Smooth muscle cell (in vitro differentiated cells): Measurements from ENCODE around the gene CHD3. TPM values are rescaled to one million over a fixed set of nuclear protein-coding genes. Genes with fewer than 3 reads are reported as not detected.

Source experiments
- DNase-seq: peaks from one replicate; lab custom pipeline; 2025; ENCODE audit not compliant: unreplicated experiment; lab: John Stamatoyannopoulos, UW
- H2AFZ ChIP-seq: fragments of 200-600 bp; sonication (generic); 2 replicates; pipeline ENCODE4 v1.6.0; 2016; ENCODE audit warnings: antibody characterized with exemption, low read depth, mild to moderate bottlenecking
- H3F3A ChIP-seq: fragments of 200-600 bp; sonication (generic); 2 replicates; pipeline ENCODE4 v1.6.0; 2017; ENCODE audit warnings: antibody characterized with exemption, low read depth
- H3K27ac ChIP-seq: fragments of 200-600 bp; sonication (generic); 2 replicates; pipeline ENCODE4 v1.5.1; 2016; ENCODE audit warnings: low read depth, mild to moderate bottlenecking
- H3K27me3 ChIP-seq: fragments of 200-600 bp; sonication (generic); 2 replicates; pipeline ENCODE4 v1.6.1; 2016; ENCODE audit warnings: low read depth, mild to moderate bottlenecking
- H3K36me3 ChIP-seq: fragments of 200-600 bp; sonication (generic); 2 replicates; pipeline ENCODE4 v1.5.1; 2016; ENCODE audit warnings: low read depth
- H3K4me1 ChIP-seq: fragments of 200-600 bp; sonication (generic); 2 replicates; pipeline ENCODE4 v1.5.1; 2016; ENCODE audit warnings: low read depth
- H3K4me2 ChIP-seq: fragments of 200-600 bp; sonication (generic); 2 replicates; pipeline ENCODE4 v1.6.0; 2016; ENCODE audit warnings: mild to moderate bottlenecking
- H3K4me3 ChIP-seq: fragments of 200-600 bp; sonication (generic); 2 replicates; pipeline ENCODE4 v1.5.1; 2016; ENCODE audit warnings: mild to moderate bottlenecking
- H3K79me2 ChIP-seq: fragments of 200-600 bp; sonication (generic); 2 replicates; pipeline ENCODE4 v1.6.0; 2016; ENCODE audit warnings: low read depth, mild to moderate bottlenecking
- H3K9ac ChIP-seq: fragments of 200-600 bp; sonication (generic); 2 replicates; pipeline ENCODE4 v1.6.0; 2016; ENCODE audit warnings: low read depth
- H3K9me3 ChIP-seq: fragments of 200-600 bp; sonication (generic); replicated peaks from 2 replicates; pipeline ENCODE4 v1.5.1; 2016; ENCODE audit warnings: low read depth
- H4K20me1 ChIP-seq: fragments of 200-600 bp; sonication (generic); 2 replicates; pipeline ENCODE4 v1.6.0; 2016; ENCODE audit warnings: low read depth
- CTCF ChIP-seq: fragments of 200-600 bp; sonication (generic); IDR thresholded peaks from 2 replicates; pipeline ENCODE4 v1.5.1; 2017; ENCODE audit warnings: borderline replicate concordance, mild to moderate bottlenecking, antibody characterized with exemption; ENCODE audit not compliant: insufficient read depth, poor library complexity, severe bottlenecking
- WGBS: methylation state at CpG from one replicate; pipeline ENCODE4 v1.1.7; 2016; ENCODE audit warnings: low lambda C conversion rate; 5-methylcytosine and 5-hydroxymethylcytosine counted together
- polyA plus RNA-seq: library from polyadenylated mRNA; unstranded; fragments of >200 nt; fragmentation: Nextera tagmentation; extraction: Ambion mirVana; gene quantifications from 2 replicates; pipeline ENCODE4 v1.2.1, GENCODE V29; 2016
- total RNA-seq: library from RNA; depleted of rRNA; stranded (reverse); fragments of >200 nt; gene quantifications from 2 replicates; pipeline ENCODE4 v1.2.3, GENCODE V29; 2014

CHD3 gene
- total and polyA plus RNA-seq, 2 experiments from 2014 or later = 16.3 to 34.9 TPM

GRCh38 chr17:7940743-7941142, 52.2 kb downstream of the CHD3 start:
- TF ChIP-seq CTCF = no peak
- Histone ChIP-seq H3K4me3 (no peak overlapping the region), H2AFZ (no peak overlapping the region), H3F3A (no peaks in the 10 kb centered on the region), H3K27ac (no peak overlapping the region), H3K79me2 (no peaks in the 10 kb centered on the region), H3K4me2 (no peak overlapping the region), H4K20me1 (no peaks in the 10 kb centered on the region), H3K36me3 (peaks cover 18% of the 10 kb centered on the region), H3K9ac (no peak overlapping the region), H3K4me1 (no peaks in the 10 kb centered on the region), H3K9me3 (no peaks in the 10 kb centered on the region), H3K27me3 (no peaks in the 10 kb centered on the region)
- DNase-seq = no peak
- 93% methylated on average over 6 of the region's 6 CpGs for WGBS

- Histone ChIP-seq H2AFZ (no peak overlapping the region), H3K36me3 (peaks cover 26% of the 10 kb centered on the region), H3K9ac (no peak overlapping the region), H3K4me1 (no peaks in the 10 kb centered on the region), H3F3A (no peaks in the 10 kb centered on the region), H3K9me3 (no peaks in the 10 kb centered on the region), H3K79me2 (no peaks in the 10 kb centered on the region), H3K27me3 (no peaks in the 10 kb centered on the region), H4K20me1 (no peaks in the 10 kb centered on the region), H3K27ac (no peak overlapping the region), H3K4me2 (no peak overlapping the region), H3K4me3 (no peak overlapping the region)
- DNase-seq = no peak
- no peak for TF ChIP-seq CTCF
- 92% methylated on average over 13 of the region's 13 CpGs for WGBS
Measured at GRCh38 chr17:7943291-7943690, 54.7 kb downstream of the CHD3 start.

- H2AFZ ChIP-seq = no peak overlapping the region
- H3K79me2 ChIP-seq = no peaks in the 10 kb centered on the region
- H3K4me2 ChIP-seq = no peak overlapping the region
- no peaks in the 10 kb centered on the region for H3K9me3 ChIP-seq
- H3K36me3 ChIP-seq = peaks cover 26% of the 10 kb centered on the region
- no peaks in the 10 kb centered on the region for H4K20me1 ChIP-seq
- no peak overlapping the region for H3K9ac ChIP-seq
- no peaks in the 10 kb centered on the region for H3F3A ChIP-seq
- WGBS = 96% methylated on average over 9 of the region's 9 CpGs
- no peak overlapping the region for H3K27ac ChIP-seq
- H3K4me1 ChIP-seq = no peaks in the 10 kb centered on the region
- H3K27me3 ChIP-seq = no peaks in the 10 kb centered on the region
- no peak for DNase-seq
- TF ChIP-seq CTCF = no peak
- H3K4me3 ChIP-seq = no peak overlapping the region
Measured at GRCh38 chr17:7944326-7944725, 55.7 kb downstream of the CHD3 start.

- H3K79me2 ChIP-seq = no peaks in the 10 kb centered on the region
- no peak overlapping the region for H3K4me2 ChIP-seq
- no peak for DNase-seq
- H3K4me1 ChIP-seq = no peaks in the 10 kb centered on the region
- no peak overlapping the region for H3K4me3 ChIP-seq
- no peak overlapping the region for H3K9ac ChIP-seq
- H3F3A ChIP-seq = no peaks in the 10 kb centered on the region
- H2AFZ ChIP-seq = no peak overlapping the region
- no peaks in the 10 kb centered on the region for H4K20me1 ChIP-seq
- H3K36me3 ChIP-seq = peaks cover 19% of the 10 kb centered on the region
- 95% methylated on average over 7 of the region's 7 CpGs for WGBS
- no peaks in the 10 kb centered on the region for H3K27me3 ChIP-seq
- no peaks in the 10 kb centered on the region for H3K9me3 ChIP-seq
- no peak overlapping the region for H3K27ac ChIP-seq
- TF ChIP-seq CTCF = no peak
Measured at GRCh38 chr17:7945651-7946050, 57.1 kb downstream of the CHD3 start.
